ENCODE results near the gene NOD2. TPM values are rescaled to one million over a fixed set of nuclear protein-coding genes. Genes with fewer than 3 reads are reported as not detected.

NOD2 gene
- total and polyA plus RNA-seq, 2 experiments from 2014 or later: not detected

DNA sequence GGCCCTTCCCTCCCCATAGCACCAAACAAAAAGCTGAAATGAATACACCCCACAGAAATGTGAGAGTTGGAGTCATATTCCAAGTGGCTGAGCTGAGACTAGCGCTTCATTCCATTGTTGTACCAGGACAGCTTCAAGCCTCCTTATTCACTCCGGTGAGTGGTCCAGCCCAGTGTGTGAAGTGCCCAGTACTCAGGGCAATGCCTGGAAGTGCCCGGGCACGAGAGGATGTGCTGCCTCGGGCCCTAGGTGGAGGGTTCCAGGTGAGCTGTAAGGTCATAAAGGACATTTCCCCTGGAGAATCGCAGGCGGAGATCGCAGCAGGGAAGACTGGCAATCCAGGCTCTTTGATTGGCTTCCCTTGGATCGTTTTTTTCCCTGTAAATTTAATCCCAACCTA is 43.0 kb downstream of the NOD2 start:
- H3K79me2 ChIP-seq (ENCODE audit: insufficient read depth): no peaks in the 10 kb centered on the region
- in situ Hi-C loops (cut with MboI): no loop called here
- H3K9me2 ChIP-seq (ENCODE audit: insufficient read depth): no peaks in the 10 kb centered on the region
- no peak for DNase-seq
- H3K4me3 ChIP-seq: no peak overlapping the region
- no peaks in the 10 kb centered on the region for H3K36me3 ChIP-seq (ENCODE audit: low read depth)
- H3K4me1 ChIP-seq (ENCODE audit: insufficient read depth): no peaks in the 10 kb centered on the region
- no peak overlapping the region for H3K4me2 ChIP-seq (ENCODE audit: unreplicated experiment)
- H3K27ac ChIP-seq: no peak overlapping the region
- no peaks in the 10 kb centered on the region for H4K20me1 ChIP-seq (ENCODE audit: insufficient read depth)
- H3K9me3 ChIP-seq (ENCODE audit: low read depth): no peaks in the 10 kb centered on the region
- TF ChIP-seq EZH2phosphoT487 (IDR thresholded peaks at IDR 0.05; ENCODE audit: insufficient read depth, low read depth) (no peak), EZH2 (IDR thresholded peaks at IDR 0.05; ENCODE audit: insufficient read depth, poor library complexity, severe bottlenecking) (no peak)
- 86% methylated on average over 9 of the region's 9 CpGs for WGBS, 2 experiments (ENCODE audit: low coverage in 1 of 2, low lambda C conversion rate in 2 of 2, missing lambda C conversion rate in 2 of 2)
- no peak overlapping the region for H3K9ac ChIP-seq
- no peaks in the 10 kb centered on the region; the same call in 1 of the 2 replicates for H3F3A ChIP-seq (ENCODE audit: insufficient read depth)
- H2AFZ ChIP-seq: no peak overlapping the region
- H3K27me3 ChIP-seq (replicated peaks; ENCODE audit: insufficient read depth): no peaks in the 10 kb centered on the region

DNA sequence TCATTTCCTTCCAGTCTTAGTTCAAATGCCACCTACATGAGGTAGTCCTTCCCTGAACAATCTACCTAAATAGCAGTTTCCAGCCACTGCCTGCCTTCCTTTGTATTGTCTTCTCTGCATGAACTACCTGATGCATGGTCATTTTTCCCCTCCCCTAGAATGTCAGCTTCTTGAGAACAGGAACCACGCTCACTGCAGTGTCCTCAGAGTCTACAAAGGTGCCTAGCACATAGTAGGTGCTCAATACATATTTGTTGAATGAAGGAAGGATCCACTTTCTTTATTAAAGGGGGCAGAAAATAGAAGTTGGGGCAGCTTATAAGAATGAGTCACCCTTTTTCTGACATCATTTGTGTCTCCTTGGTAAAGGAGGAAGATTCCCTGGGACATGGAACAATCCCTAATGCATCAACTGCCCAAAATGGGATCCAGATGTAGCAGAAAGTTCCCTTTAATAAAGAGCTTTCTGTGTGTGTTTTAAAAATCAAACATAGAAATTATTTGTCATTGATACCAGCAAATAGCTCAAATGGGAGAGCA is 44.1 kb downstream of the NOD2 start:
- Histone ChIP-seq H3F3A (ENCODE audit: insufficient read depth) (no peaks in the 10 kb centered on the region; the same call in 1 of the 2 replicates), H3K9me2 (ENCODE audit: insufficient read depth) (no peaks in the 10 kb centered on the region), H3K27me3 (replicated peaks; ENCODE audit: insufficient read depth) (no peaks in the 10 kb centered on the region), H3K4me2 (ENCODE audit: unreplicated experiment) (no peak overlapping the region), H3K79me2 (ENCODE audit: insufficient read depth) (no peaks in the 10 kb centered on the region), H3K9me3 (ENCODE audit: low read depth) (no peaks in the 10 kb centered on the region), H2AFZ (no peak overlapping the region), H3K9ac (no peak overlapping the region), H3K36me3 (ENCODE audit: low read depth) (no peaks in the 10 kb centered on the region), H3K4me3 (no peak overlapping the region), H3K4me1 (ENCODE audit: insufficient read depth) (no peaks in the 10 kb centered on the region), H3K27ac (no peak overlapping the region), H4K20me1 (ENCODE audit: insufficient read depth) (no peaks in the 10 kb centered on the region)
- in situ Hi-C loops (cut with MboI): no loop called here
- peak; percentile 47 for DNase-seq
- WGBS, 2 experiments (ENCODE audit: low coverage in 1 of 2, low lambda C conversion rate in 2 of 2, missing lambda C conversion rate in 2 of 2): 95 to 96% methylated on average over 1 of the region's 1 CpG
- TF ChIP-seq EZH2phosphoT487 (IDR thresholded peaks at IDR 0.05; ENCODE audit: insufficient read depth, low read depth) (no peak), EZH2 (IDR thresholded peaks at IDR 0.05; ENCODE audit: insufficient read depth, poor library complexity, severe bottlenecking) (no peak)

DNA sequence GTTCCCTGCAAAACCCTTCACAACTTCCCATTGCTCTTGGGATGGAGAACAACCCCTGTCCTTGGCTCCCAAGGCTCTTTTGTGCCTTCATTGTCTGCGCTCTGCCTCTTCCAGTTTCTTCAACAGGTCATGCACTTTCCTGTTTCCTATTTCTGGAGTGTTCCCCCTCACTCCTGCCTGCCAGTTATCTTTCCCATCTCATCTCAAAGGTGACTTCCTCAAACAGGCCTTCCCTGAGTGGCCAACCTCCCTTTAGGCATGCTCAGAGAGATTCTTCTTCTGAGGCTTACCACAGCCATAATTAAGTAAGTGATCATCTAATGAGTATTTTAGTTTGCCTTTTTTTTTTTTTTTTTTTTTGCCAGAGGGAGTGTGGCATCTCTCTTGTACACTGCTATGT is 45.6 kb downstream of the NOD2 start:
- no peaks in the 10 kb centered on the region for H3K9me3 ChIP-seq (ENCODE audit: low read depth)
- H3K36me3 ChIP-seq (ENCODE audit: low read depth): no peaks in the 10 kb centered on the region
- H3K9me2 ChIP-seq (ENCODE audit: insufficient read depth): no peaks in the 10 kb centered on the region
- H3K79me2 ChIP-seq (ENCODE audit: insufficient read depth): no peaks in the 10 kb centered on the region
- in situ Hi-C loops (cut with MboI): no loop called here
- no peak overlapping the region for H2AFZ ChIP-seq
- H3K9ac ChIP-seq: no peak overlapping the region
- no peak overlapping the region for H3K4me2 ChIP-seq (ENCODE audit: unreplicated experiment)
- H3K4me3 ChIP-seq: no peak overlapping the region
- WGBS, 2 experiments (ENCODE audit: low coverage in 1 of 2, low lambda C conversion rate in 2 of 2, missing lambda C conversion rate in 2 of 2): 86 to 97% methylated on average over 1 of the region's 1 CpG
- H3K27ac ChIP-seq: no peak overlapping the region
- peaks cover 12% of the 10 kb centered on the region for H3K4me1 ChIP-seq (ENCODE audit: insufficient read depth)
- peaks cover 12% of the 10 kb centered on the region; the same call in 1 of the 2 replicates for H3F3A ChIP-seq (ENCODE audit: insufficient read depth)
- TF ChIP-seq EZH2phosphoT487 (IDR thresholded peaks at IDR 0.05; ENCODE audit: insufficient read depth, low read depth): no peak
- no peak for TF ChIP-seq EZH2 (IDR thresholded peaks at IDR 0.05; ENCODE audit: insufficient read depth, poor library complexity, severe bottlenecking)
- DNase-seq: no peak
- no peaks in the 10 kb centered on the region for H4K20me1 ChIP-seq (ENCODE audit: insufficient read depth)
- H3K27me3 ChIP-seq (replicated peaks; ENCODE audit: insufficient read depth): no peaks in the 10 kb centered on the region

DNA sequence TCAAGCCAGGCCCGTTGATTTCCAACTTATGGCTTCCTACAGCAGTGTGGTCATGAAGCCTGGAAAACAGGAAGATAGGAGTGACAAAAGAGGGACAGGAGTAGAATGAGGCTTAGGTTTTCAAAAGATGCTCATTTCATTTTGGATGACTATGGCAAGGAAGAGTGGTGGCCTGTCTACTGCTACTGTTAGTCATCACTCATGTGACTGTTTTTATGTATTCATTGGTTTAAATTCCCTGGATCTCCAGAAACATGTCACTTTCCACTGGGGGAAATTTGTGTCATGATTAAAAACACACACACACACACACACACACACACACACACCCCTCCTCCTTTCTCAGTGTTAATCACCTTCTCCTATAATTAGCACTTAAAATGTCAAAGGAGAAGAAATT is 47.3 kb downstream of the NOD2 start:
- peak overlapping the region; percentile 71; the same call in 1 of the 2 replicates for H3K4me3 ChIP-seq
- H3K9me2 ChIP-seq (ENCODE audit: insufficient read depth): no peaks in the 10 kb centered on the region
- H3F3A ChIP-seq (ENCODE audit: insufficient read depth): peaks cover 20% of the 10 kb centered on the region; the same call in 1 of the 2 replicates
- H3K79me2 ChIP-seq (ENCODE audit: insufficient read depth): peaks cover 5% of the 10 kb centered on the region; the same call in 1 of the 2 replicates
- peak overlapping the region; percentile 64 for H3K4me2 ChIP-seq (ENCODE audit: unreplicated experiment)
- in situ Hi-C loops (cut with MboI): no loop called here
- H3K36me3 ChIP-seq (ENCODE audit: low read depth): no peaks in the 10 kb centered on the region
- TF ChIP-seq EZH2 (IDR thresholded peaks at IDR 0.05; ENCODE audit: insufficient read depth, poor library complexity, severe bottlenecking): no peak
- H4K20me1 ChIP-seq (ENCODE audit: insufficient read depth): no peaks in the 10 kb centered on the region
- 0 out of 2 replicates have a peak overlapping the region, but pooled peaks have one; percentile 49 for H3K9ac ChIP-seq
- H3K27me3 ChIP-seq (replicated peaks; ENCODE audit: insufficient read depth): no peaks in the 10 kb centered on the region
- H3K27ac ChIP-seq: peak overlapping the region; percentile 58; the same call in 1 of the 2 replicates
- 43 to 58% methylated on average over 1 of the region's 1 CpG for WGBS, 2 experiments (ENCODE audit: low coverage in 1 of 2, low lambda C conversion rate in 2 of 2, missing lambda C conversion rate in 2 of 2)
- H2AFZ ChIP-seq: peak overlapping the region; percentile 81; the same call in 1 of the 2 replicates
- peaks cover 28% of the 10 kb centered on the region for H3K4me1 ChIP-seq (ENCODE audit: insufficient read depth)
- DNase-seq: peak; percentile 63
- H3K9me3 ChIP-seq (ENCODE audit: low read depth): no peaks in the 10 kb centered on the region
